GM19397 (cell line): ENCODE measurements around the gene MOGAT3.
"Not testable (repeated sequence)": the region's sequence is repeated elsewhere in the genome, so short reads cannot be mapped to it uniquely, and the experiment has no call there.

ENCODE experiments used
- ATAC-seq: cut with Tn5 transposase; IDR thresholded peaks from one replicate; pipeline ENCODE4 v1.9.1; 2021; ENCODE audit warnings: mild to moderate bottlenecking, moderate library complexity; ENCODE audit not compliant: unreplicated experiment

MOGAT3 gene

GRCh38 chr7:101205901-101206664 is 5.2 kb upstream of the MOGAT3 start:
- ATAC-seq = no peak

- ATAC-seq = not testable (repeated sequence)
Measured at GRCh38 chr7:101203740-101204738, 3.2 kb upstream of the MOGAT3 start.

GRCh38 chr7:101202603-101202918 is 1.7 kb upstream of the MOGAT3 start:
- ATAC-seq = no peak

DNA sequence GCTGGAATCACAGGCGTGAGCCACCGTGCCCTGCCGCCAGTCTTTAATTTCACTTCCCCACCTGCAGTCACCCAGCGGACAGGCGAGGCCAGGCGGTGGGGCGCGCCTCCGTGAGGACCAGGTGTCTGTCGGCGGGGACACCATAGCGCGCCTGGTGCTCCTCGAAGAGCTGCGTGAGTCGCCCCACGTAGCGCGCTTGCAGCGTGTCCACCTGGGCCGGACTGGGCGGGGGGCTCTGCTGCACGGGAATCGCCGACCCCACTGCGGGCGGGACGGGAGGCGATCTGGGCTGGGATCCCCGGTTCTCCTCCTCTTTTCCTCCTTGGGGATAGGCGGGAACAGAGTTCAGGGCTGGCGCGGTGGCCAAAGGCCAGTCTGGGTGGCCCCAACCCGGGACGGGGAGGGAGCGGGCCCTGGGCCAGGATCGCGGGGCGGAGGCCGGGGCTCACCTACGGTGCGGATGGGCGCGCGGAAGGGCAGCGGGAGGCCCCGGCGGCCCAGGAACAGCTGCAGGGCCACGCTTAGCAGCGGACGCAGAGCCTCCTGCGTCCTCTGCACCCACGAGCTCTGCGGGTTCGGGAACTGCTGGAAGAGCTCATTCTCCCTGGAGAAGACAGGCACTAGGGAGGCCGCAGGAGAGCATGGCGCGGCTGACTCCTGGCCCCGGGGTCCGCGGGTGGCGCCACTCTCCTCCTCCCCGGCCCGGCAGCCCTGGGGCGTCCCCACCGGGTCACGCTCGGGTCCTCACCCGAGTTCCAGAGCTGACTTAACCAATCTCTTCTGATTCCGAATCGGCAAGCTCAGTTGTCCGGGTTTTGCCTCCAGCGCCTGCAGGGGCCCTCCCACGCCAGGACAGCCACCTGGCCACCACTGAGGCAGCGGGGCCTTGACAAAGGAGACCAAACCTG is 1.1 kb upstream of the MOGAT3 start:
- no peak for ATAC-seq

GRCh38 chr7:101200504-101200861 is 353 bp downstream of the MOGAT3 start:
- no peak for ATAC-seq

DNA sequence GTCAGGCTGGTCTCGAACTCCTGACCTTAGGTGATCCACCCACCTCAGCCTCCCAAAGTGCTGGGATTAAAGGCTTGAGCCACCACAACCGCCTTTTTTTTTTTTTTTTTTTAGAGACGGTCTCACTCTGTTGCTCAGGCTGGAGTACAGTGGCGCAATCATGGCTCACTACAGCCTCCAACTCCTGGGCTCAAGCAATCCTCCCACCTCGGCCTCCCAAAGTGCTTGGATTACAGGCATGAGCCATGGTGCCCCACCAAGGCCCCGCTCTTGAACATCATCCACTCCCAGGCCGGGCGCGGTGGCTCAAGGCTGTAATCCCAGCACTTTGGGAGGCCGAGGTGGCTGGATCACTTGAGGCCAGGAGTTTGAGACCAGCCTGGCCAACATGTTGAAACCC is 1.3 kb downstream of the MOGAT3 start:
- not testable (repeated sequence) for ATAC-seq

DNA sequence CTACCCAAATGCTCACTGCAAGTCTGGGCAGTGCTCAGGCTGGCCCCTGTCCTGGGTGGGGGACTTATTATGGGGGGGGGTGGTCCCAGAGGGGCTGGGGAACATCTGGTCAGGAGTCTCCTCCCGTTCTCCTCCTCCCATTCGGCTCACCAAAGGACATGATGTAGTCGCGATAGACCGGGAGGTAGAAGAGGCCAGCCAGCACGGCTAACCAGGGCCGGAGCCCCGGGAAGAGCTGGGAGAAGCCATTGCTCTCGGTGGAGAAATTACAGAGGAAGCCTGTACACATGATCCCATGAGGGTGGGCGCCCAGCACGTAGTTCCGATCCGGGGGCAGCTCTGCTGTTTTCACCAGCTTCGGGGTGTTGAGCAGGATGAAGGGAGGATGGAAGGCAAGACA is 2.4 kb downstream of the MOGAT3 start:
- no peak for ATAC-seq

DNA sequence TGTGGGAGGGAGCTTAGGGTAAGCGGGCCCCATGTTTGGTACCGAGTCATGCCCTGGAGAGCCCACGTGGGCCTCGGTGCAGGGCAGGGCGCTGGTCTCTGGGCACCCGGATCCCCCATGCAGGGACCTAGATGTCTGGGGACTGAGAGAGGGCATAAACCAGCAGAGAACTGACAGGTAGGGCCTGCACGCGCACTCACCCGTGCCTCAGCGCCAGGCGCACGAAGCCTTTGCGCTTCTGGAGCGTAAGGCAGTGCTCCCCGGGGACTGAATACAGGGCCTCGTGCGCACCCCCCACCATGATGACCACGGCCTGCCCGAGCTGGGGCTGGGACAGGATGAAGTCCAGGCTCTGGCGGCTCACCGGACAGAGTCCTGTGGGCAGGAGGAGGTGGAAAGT is 2.8 kb downstream of the MOGAT3 start:
- ATAC-seq = no peak

- ATAC-seq = no peak
Measured at GRCh38 chr7:101195884-101196283, 5.0 kb downstream of the MOGAT3 start.

DNA sequence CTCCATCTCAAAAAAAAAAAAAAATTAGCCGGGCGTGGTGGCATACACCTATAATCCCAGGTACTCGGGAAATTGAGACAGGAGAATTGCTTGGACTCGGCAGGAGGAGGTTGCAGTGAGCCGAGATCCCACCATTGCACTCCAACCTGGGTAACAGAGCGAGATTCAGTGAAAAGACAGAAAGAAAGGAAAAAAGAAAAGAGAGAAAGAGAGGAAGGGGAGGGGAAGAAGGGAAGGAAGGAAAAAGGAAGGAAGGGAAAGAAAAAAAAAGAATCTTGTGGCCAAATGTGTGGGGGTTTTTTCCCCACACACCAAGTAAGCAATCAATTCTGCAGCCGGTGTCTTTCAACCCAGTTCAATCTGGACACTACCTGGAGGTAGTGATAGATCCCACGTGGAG is 11.7 kb downstream of the MOGAT3 start:
- no peak for ATAC-seq

DNA sequence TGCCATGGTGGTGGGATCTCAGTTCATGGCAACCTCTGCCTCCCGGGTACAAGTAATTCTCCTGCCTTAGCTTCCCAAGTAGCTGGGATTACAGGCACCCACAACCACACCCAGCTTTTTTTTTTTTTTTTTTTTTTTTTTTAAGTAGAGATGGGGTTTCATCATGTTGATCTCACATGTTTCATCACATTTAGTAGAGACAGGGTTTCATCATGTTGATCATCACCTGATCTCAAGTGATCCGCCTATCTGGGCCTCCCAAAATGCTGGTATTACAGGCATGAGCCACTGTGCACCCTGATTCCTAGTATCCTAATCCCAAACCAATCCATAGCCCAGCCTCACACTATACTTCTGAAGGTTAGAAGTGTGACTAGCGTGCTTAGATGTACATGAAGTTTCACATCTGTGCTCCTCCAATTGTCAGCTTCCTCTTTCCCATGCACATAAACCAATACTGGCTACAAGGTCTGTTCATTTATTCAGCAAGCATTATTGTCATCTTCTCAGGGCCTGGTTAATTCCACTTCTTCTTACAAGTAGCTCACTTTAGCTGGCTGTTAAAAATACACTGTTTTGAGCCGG is 13.9 kb downstream of the MOGAT3 start:
- no peak for ATAC-seq

DNA sequence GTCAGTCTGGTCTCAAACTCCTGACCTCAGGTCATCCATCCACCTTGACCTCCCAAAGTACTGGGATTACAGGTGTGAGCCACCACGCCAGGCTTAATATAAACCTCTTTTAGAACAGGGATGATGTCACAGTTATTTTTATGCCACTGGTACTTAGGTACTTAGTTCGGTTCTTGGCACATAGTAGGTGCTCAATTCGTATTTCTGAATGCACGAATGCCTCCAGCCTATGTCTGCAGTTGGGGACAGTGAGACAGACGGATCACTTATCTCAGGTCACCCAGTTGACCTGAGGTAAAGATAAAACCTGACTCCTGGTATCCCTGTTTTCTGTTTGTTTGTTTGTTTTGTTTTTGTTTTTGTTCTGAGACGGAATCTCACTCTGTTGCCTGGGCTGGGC is 14.6 kb downstream of the MOGAT3 start:
- no peak for ATAC-seq

DNA sequence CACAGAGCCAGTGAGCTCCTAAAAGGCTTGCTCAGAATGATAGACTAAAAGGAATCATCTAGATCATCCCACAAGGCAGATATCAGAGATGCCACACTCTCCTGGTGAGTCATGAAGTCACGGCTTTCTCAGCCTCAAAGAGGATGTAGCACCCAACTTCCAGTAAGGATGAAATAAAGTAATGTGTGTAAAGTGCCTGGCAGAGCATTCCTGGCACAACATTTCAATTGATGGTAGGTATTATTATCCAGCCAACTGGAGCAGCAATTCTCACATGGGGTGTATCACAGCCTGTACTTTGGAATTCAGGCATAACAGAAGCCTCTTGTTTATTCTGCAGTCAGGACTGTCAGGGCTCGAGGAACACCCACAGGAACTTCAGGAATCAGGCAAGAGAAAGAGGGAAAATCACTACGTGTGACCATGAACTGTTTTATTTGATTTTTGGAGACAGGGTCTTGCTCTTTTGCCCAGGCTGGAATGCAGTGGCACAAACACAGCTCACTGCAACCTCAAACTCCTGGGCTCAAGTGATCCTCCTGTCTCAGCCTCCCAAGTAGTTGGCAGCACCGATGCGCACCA is 15.5 kb downstream of the MOGAT3 start:
- no peak for ATAC-seq

DNA sequence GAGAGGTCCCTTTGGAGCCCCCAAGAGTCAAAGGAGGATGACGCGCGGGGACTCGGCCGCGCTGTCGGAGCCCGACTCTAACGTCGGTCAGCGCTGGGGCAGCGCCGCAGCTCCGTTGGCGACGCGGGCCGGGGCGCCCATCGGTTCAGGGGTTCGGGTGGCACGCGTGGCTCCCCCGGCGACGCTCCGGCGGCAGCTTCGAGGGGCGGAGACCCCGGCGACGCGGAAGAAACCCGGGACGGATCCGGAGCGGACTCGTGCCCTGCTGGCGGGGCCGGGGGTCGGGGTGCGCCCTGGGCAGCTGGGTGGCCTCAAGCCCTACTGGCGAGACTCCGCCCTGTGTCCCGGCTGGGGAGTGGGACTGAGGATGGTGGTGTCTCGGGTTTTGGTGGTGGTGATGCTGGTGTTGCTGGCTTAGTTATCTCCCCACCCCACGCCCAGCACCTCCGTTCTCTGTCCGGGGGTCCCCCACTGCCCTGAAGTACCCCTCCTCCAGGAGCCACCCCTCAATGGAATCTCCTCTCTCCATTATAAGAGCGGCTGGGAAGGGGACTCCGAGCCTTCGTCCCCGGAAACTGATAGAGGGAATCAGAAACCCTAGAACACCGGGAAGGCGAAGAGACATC is 20.6 kb downstream of the MOGAT3 start, which contains the start of gene NAT16:
TSS of gene NAT16 (minus strand) at position 164 of the 626 bp plus-strand sequence. CDS start 5,486 bp downstream, outside the sequence.
- no peak for ATAC-seq

DNA sequence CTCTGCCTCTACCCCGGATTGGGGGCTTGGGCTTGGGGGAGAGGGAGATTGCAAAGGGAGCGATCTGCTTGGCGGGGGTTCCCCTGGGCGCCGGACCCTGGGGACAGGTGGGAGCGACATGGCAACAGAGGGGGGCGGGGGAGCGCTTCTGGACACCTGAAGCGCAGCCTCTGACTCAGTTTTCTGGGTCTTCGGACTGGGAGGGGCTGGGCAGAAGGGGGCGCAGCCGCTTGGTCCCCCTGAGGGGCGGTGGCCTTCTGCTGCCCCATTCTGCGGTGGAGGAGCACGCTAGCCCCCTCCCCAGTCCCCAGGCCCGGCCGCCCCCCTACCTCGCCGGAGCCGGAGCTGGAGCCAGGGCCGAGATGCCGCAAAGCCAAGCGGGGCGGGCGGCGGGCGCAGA is 21.1 kb downstream of the MOGAT3 start:
- ATAC-seq = no peak

DNA sequence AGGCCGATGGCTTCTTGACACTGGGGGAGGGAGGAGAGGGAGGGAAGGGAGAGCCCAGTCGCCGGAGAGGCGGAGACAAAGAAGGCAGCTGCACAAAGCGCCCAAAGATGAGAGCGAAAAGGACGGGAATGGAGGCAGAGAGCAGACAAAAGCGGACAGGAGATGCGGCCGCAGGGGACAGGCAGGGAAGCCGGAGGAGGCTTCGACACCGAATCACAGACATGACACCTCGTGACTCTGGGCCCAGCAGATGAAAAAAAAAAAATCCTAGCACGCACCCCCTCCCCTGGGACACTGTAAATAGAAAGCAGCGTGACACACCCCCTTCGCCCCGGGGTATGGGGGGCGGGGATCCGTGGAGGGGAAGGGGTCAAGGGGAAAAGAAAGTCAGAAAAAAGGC is 21.7 kb downstream of the MOGAT3 start:
- ATAC-seq = no peak

GRCh38 chr7:101177644-101178043 is 23.2 kb downstream of the MOGAT3 start:
- ATAC-seq = no peak

GRCh38 chr7:101175664-101176063 is 25.2 kb downstream of the MOGAT3 start:
- ATAC-seq = no peak

DNA sequence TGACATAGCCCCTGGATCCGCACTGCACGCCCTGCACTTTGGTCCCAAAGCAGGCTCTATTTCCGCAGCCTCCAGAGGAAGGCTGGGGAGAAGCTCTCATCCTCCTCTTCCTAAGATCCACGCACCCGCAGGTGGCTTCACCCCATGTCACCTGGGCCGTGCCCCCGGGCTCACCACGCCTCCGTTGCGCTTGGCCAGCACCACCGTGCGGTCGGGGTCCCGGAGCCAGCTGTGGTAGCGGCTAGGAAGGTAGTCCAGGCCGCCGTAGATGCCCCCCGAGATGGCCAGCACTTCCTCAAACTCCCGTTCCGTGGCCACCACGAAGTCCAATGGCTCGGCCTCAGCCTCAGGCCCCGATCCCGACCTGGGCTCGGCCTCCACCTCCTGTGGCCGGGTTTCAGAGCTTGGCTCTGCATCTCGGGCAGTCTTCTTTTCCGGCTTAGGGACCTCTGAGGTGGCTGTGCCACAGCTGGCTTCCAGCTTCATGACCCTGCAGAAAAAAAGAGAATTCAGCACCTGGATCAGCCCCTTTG is 26.4 kb downstream of the MOGAT3 start:
- no peak for ATAC-seq
